ENCODE results near the gene C1orf87.

The C1orf87 gene

GRCh38 chr1:60063561-60063960 is 10.0 kb downstream of the C1orf87 start:
- H3K27ac ChIP-seq: no peak overlapping the region
- H3K79me2 ChIP-seq (ENCODE audit: insufficient read depth, low read depth): no peaks in the 10 kb centered on the region
- no peaks in the 10 kb centered on the region for H3K4me1 ChIP-seq (ENCODE audit: low read depth, poor library complexity, severe bottlenecking)
- H3K4me2 ChIP-seq: no peak overlapping the region
- H2AFZ ChIP-seq (ENCODE audit: low read depth): no peak overlapping the region
- H3K4me3 ChIP-seq (IDR thresholded peaks at IDR 0.05; ENCODE audit: insufficient read depth, low read depth, low read length): no peak overlapping the region
- H3K27me3 ChIP-seq (ENCODE audit: insufficient read depth, low read depth): no peaks in the 10 kb centered on the region
- no peaks in the 10 kb centered on the region for H4K20me1 ChIP-seq (ENCODE audit: insufficient read depth)
- no peaks in the 10 kb centered on the region for H3K36me3 ChIP-seq (ENCODE audit: insufficient read depth)
- no peak for TF ChIP-seq CTCF (conservative IDR thresholded peaks at IDR 0.05; ENCODE audit: low read depth, low read length)
- no peak overlapping the region for H3K9ac ChIP-seq

GRCh38 chr1:60059468-60059867 is 14.1 kb downstream of the C1orf87 start:
- no peak overlapping the region for H3K4me2 ChIP-seq
- no peak for TF ChIP-seq CTCF (conservative IDR thresholded peaks at IDR 0.05; ENCODE audit: low read depth, low read length)
- no peaks in the 10 kb centered on the region for H3K79me2 ChIP-seq (ENCODE audit: insufficient read depth, low read depth)
- no peak overlapping the region for H3K9ac ChIP-seq
- no peak overlapping the region for H3K4me3 ChIP-seq (IDR thresholded peaks at IDR 0.05; ENCODE audit: insufficient read depth, low read depth, low read length)
- H3K36me3 ChIP-seq (ENCODE audit: insufficient read depth): no peaks in the 10 kb centered on the region
- no peak overlapping the region for H2AFZ ChIP-seq (ENCODE audit: low read depth)
- no peaks in the 10 kb centered on the region for H3K4me1 ChIP-seq (ENCODE audit: low read depth, poor library complexity, severe bottlenecking)
- H4K20me1 ChIP-seq (ENCODE audit: insufficient read depth): no peaks in the 10 kb centered on the region
- H3K27ac ChIP-seq: no peak overlapping the region
- H3K27me3 ChIP-seq (ENCODE audit: insufficient read depth, low read depth): no peaks in the 10 kb centered on the region

- Histone ChIP-seq H3K79me2 (ENCODE audit: insufficient read depth, low read depth) (no peaks in the 10 kb centered on the region), H3K36me3 (ENCODE audit: insufficient read depth) (no peaks in the 10 kb centered on the region), H3K4me1 (ENCODE audit: low read depth, poor library complexity, severe bottlenecking) (no peaks in the 10 kb centered on the region), H3K4me2 (no peak overlapping the region), H3K27me3 (ENCODE audit: insufficient read depth, low read depth) (no peaks in the 10 kb centered on the region), H2AFZ (ENCODE audit: low read depth) (no peak overlapping the region), H3K27ac (no peak overlapping the region), H4K20me1 (ENCODE audit: insufficient read depth) (no peaks in the 10 kb centered on the region), H3K9ac (no peak overlapping the region), H3K4me3 (IDR thresholded peaks at IDR 0.05; ENCODE audit: insufficient read depth, low read depth, low read length) (no peak overlapping the region)
- TF ChIP-seq CTCF (conservative IDR thresholded peaks at IDR 0.05; ENCODE audit: low read depth, low read length): no peak
Observed at GRCh38 chr1:60055336-60055735, 18.2 kb downstream of the C1orf87 start.

- H3K4me3 ChIP-seq (IDR thresholded peaks at IDR 0.05; ENCODE audit: insufficient read depth, low read depth, low read length): no peak overlapping the region
- TF ChIP-seq CTCF (conservative IDR thresholded peaks at IDR 0.05; ENCODE audit: low read depth, low read length): no peak
Observed at GRCh38 chr1:60054374-60054773, 19.2 kb downstream of the C1orf87 start.

More at GRCh38 chr1:60054374-60054773, 19.2 kb downstream of the C1orf87 start:
- H3K79me2 ChIP-seq (ENCODE audit: insufficient read depth, low read depth): no peaks in the 10 kb centered on the region
- H2AFZ ChIP-seq (ENCODE audit: low read depth): no peak overlapping the region
- no peak overlapping the region for H3K9ac ChIP-seq
- H3K27ac ChIP-seq: no peak overlapping the region
- H4K20me1 ChIP-seq (ENCODE audit: insufficient read depth): no peaks in the 10 kb centered on the region
- no peaks in the 10 kb centered on the region for H3K36me3 ChIP-seq (ENCODE audit: insufficient read depth)
- no peaks in the 10 kb centered on the region for H3K4me1 ChIP-seq (ENCODE audit: low read depth, poor library complexity, severe bottlenecking)
- H3K27me3 ChIP-seq (ENCODE audit: insufficient read depth, low read depth): no peaks in the 10 kb centered on the region
- no peak overlapping the region for H3K4me2 ChIP-seq
